ENCODE measurements around the gene ERBIN. TPM values are rescaled to one million over a fixed set of nuclear protein-coding genes. Genes with fewer than 3 reads are reported as not detected.

ERBIN gene
- total and polyA plus RNA-seq, 2 of the 4 experiments (the other 2 are of a cell fraction): 25.8 to 70.1 TPM

DNA sequence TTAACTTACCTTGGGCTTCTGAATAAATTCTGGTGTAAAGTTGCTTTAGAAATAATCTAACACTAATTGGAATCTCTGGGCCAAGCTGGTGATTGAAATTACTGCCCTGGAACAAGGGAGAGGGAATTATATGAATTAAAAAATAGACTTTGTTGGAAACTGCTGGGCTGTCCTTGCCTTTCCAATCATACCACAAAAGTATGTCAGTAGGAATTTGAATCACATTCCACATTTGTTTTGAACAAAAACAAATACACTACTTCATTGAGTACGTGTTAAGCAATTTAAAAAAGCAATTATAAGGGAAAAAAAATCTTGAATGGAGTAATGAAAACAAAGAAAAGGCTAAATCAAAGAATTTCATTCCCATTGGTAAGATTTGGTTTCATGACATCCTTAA is 115.3 kb downstream of the ERBIN start:
- no peak overlapping the region for H4K8ac ChIP-seq (ENCODE audit: low read depth in 2 of 2, low read length in 2 of 2)
- POLR2A ChIA-PET (ENCODE audit: unreplicated experiment): no interaction called here
- no peak overlapping the region for H3K27ac ChIP-seq (ENCODE audit: insufficient read depth, low read length)
- no peak overlapping the region for H2BK15ac ChIP-seq (ENCODE audit: low read depth, low read length)
- no peak overlapping the region for H2BK20ac ChIP-seq (ENCODE audit: low read depth, low read length)
- no peak overlapping the region for H2AK5ac ChIP-seq (ENCODE audit: low read depth, low read length)
- H2BK120ac ChIP-seq (ENCODE audit: low read depth, low read length): no peak overlapping the region
- no peak overlapping the region for H2AFZ ChIP-seq (replicated peaks; ENCODE audit: low read length, poor library complexity)
- H3K4me2 ChIP-seq (ENCODE audit: low read depth, low read length): no peak overlapping the region
- BruUV-seq (replicated peaks): no TSS peak
- dilution Hi-C loops (cut with HindIII; ENCODE audit: low sequenced_read_pairs, unreplicated experiment): no loop called here
- peaks cover 14 to 28% of the 10 kb centered on the region in 2 experiments for H3K79me1 ChIP-seq (ENCODE audit: low read depth in 1 of 2, low read length in 2 of 2)
- peaks cover 2% of the 10 kb centered on the region for H3K4me1 ChIP-seq (ENCODE audit: control insufficient read depth, insufficient read depth, low read length)
- H3K9me1 ChIP-seq (ENCODE audit: insufficient read depth, low read length): peaks cover 3% of the 10 kb centered on the region
- no peak overlapping the region for H2BK5ac ChIP-seq (ENCODE audit: low read depth, low read length, poor library complexity, severe bottlenecking)
- H3K14ac ChIP-seq (replicated peaks; ENCODE audit: low read depth, low read length): no peak overlapping the region
- no peak overlapping the region for H3K23ac ChIP-seq (ENCODE audit: low read depth, low read length)
- H3K36me3 ChIP-seq (ENCODE audit: control insufficient read depth, insufficient read depth, low read length): peaks cover 21% of the 10 kb centered on the region
- no peak overlapping the region for H2AK9ac ChIP-seq (replicated peaks; ENCODE audit: low read depth, low read length, poor library complexity)
- CTCF ChIA-PET: no interaction called here
- DNase-seq: peak; percentile 9
- H3K56ac ChIP-seq (ENCODE audit: extremely low read depth, insufficient read depth, low read length): no peak overlapping the region
- H4K91ac ChIP-seq (ENCODE audit: insufficient read depth, low read depth, low read length): no peak overlapping the region
- H3K4me3 ChIP-seq (ENCODE audit: insufficient read depth, low read depth, low read length): no peak overlapping the region
- TF ChIP-seq MXI1 (IDR thresholded peaks at IDR 0.05; ENCODE audit: borderline replicate concordance, low read depth, low read length) (no peak), RAD21 (IDR thresholded peaks at IDR 0.05; ENCODE audit: low read length) (no peak), RCOR1 (IDR thresholded peaks at IDR 0.05; ENCODE audit: insufficient replicate concordance, low read length) (no peak), BHLHE40 (IDR thresholded peaks at IDR 0.05; ENCODE audit: low read depth, low read length) (no peak), CHD1 (IDR thresholded peaks at IDR 0.05; ENCODE audit: low read depth, low read length) (no peak), RFX5 (IDR thresholded peaks at IDR 0.05; ENCODE audit: low read depth, low read length) (no peak), SMC3 (IDR thresholded peaks at IDR 0.05; ENCODE audit: low read depth, low read length) (no peak), NFE2L2 (IDR thresholded peaks at IDR 0.05; ENCODE audit: low read depth, low read length) (no peak), POLR2A (IDR thresholded peaks at IDR 0.05; ENCODE audit: low read depth, low read length) (no peak), MAZ (IDR thresholded peaks at IDR 0.05; ENCODE audit: borderline replicate concordance, low read depth, low read length) (no peak), FOS (IDR thresholded peaks at IDR 0.05; ENCODE audit: low read depth, low read length) (no peak), CEBPB (IDR thresholded peaks at IDR 0.05; ENCODE audit: low read depth, low read length) (no peak), MAFK (IDR thresholded peaks at IDR 0.05; ENCODE audit: low read depth, low read length) (no peak)
- TF ChIP-seq, protein P1, sequence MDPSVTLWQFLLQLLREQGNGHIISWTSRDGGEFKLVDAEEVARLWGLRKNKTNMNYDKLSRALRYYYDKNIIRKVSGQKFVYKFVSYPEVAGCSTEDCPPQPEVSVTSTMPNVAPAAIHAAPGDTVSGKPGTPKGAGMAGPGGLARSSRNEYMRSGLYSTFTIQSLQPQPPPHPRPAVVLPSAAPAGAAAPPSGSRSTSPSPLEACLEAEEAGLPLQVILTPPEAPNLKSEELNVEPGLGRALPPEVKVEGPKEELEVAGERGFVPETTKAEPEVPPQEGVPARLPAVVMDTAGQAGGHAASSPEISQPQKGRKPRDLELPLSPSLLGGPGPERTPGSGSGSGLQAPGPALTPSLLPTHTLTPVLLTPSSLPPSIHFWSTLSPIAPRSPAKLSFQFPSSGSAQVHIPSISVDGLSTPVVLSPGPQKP (IDR thresholded peaks at IDR 0.05; ENCODE audit: borderline replicate concordance, low read depth, low read length): no peak
- TF ChIP-seq, protein P2, sequence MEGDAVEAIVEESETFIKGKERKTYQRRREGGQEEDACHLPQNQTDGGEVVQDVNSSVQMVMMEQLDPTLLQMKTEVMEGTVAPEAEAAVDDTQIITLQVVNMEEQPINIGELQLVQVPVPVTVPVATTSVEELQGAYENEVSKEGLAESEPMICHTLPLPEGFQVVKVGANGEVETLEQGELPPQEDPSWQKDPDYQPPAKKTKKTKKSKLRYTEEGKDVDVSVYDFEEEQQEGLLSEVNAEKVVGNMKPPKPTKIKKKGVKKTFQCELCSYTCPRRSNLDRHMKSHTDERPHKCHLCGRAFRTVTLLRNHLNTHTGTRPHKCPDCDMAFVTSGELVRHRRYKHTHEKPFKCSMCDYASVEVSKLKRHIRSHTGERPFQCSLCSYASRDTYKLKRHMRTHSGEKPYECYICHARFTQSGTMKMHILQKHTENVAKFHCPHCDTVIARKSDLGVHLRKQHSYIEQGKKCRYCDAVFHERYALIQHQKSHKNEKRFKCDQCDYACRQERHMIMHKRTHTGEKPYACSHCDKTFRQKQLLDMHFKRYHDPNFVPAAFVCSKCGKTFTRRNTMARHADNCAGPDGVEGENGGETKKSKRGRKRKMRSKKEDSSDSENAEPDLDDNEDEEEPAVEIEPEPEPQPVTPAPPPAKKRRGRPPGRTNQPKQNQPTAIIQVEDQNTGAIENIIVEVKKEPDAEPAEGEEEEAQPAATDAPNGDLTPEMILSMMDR (conservative IDR thresholded peaks at IDR 0.05; ENCODE audit: low read depth, low read length): no peak
- H3K9me3 ChIP-seq (ENCODE audit: control insufficient read depth, insufficient read depth, low read length): no peaks in the 10 kb centered on the region
- no peak overlapping the region for H4K5ac ChIP-seq (ENCODE audit: low read depth, low read length)
- 0 out of 2 replicates have a peak, but pooled peaks cover 4% of the 10 kb centered on the region for H4K20me1 ChIP-seq (ENCODE audit: insufficient read depth, low read length)
- H3K18ac ChIP-seq (ENCODE audit: low read depth, low read length): no peak overlapping the region
- intact Hi-C loops (cut with micrococcal nuclease): loop anchor here (5.0 kb wide), 1 partner anchor 114 kb away; the partner anchor contains the start of gene ERBIN
- WGBS, 2 experiments (ENCODE audit: extremely low coverage in 2 of 2, insufficient read length in 1 of 2): no CpG with 5 or more reads among the region's 1 CpG
- no peaks in the 10 kb centered on the region for H3K27me3 ChIP-seq (ENCODE audit: control insufficient read depth, insufficient read depth, low read length)
- no peak overlapping the region for H3K4ac ChIP-seq (ENCODE audit: low read depth, low read length)
- in situ Hi-C loops (cut with MboI; ENCODE audit: low sequenced_read_pairs): no loop called here
- no peak overlapping the region for H3K9ac ChIP-seq (ENCODE audit: low read depth, low read length)
- peak; percentile 66 for ATAC-seq (ENCODE audit: low read depth)
